HepG2 (cell line): Measurements from ENCODE around the gene DHX16. TPM values are rescaled to one million over a fixed set of nuclear protein-coding genes. Genes with fewer than 3 reads are reported as not detected.

ENCODE experiments used
- ATF2 ChIP-seq: sonication (generic); formaldehyde crosslinking; IDR thresholded peaks from 2 replicates; pipeline ENCODE4 v1.4.0; 2020; ENCODE audit warnings: missing genetic modification reagents
- CEBPB ChIP-seq: IDR thresholded peaks from 2 replicates; pipeline ENCODE4 v1.6.1; 2011; ENCODE audit warnings: low read depth, low read length, improper control_type of control experiment, borderline replicate concordance
- GPN1 ChIP-seq: sonication (generic); formaldehyde crosslinking; IDR thresholded peaks from 2 replicates; pipeline ENCODE4 v1.5.1; 2020; ENCODE audit warnings: missing genetic modification reagents, borderline replicate concordance
- KDM3A ChIP-seq: IDR thresholded peaks from 2 replicates; pipeline ENCODE4 v1.6.1; 2018; ENCODE audit warnings: low read depth, missing compliant biosample characterization
- KLF9 ChIP-seq: IDR thresholded peaks from 2 replicates; pipeline ENCODE4 v1.6.1; 2016; ENCODE audit warnings: low read depth
- NAIF1 ChIP-seq: sonication (generic); formaldehyde crosslinking; IDR thresholded peaks from 2 replicates; pipeline ENCODE4 v1.5.0; 2020; ENCODE audit warnings: mild to moderate bottlenecking, missing genetic modification reagents, borderline replicate concordance
- PITX1 ChIP-seq: sonication (generic); formaldehyde crosslinking; IDR thresholded peaks from 2 replicates; pipeline ENCODE4 v1.5.1; 2020; ENCODE audit warnings: mild to moderate bottlenecking, missing genetic modification reagents
- POGZ ChIP-seq: sonication (generic); formaldehyde crosslinking; IDR thresholded peaks from 2 replicates; pipeline ENCODE4 v1.4.0; 2020; ENCODE audit warnings: mild to moderate bottlenecking, missing genetic modification reagents
- POLR2A ChIP-seq, 2 experiments: IDR thresholded peaks; 2 replicates each; pipeline ENCODE4 v1.6.1; 2011; ENCODE audit warnings: low read depth in 2 of 2, low read length in 2 of 2, mild to moderate bottlenecking in 1 of 2, moderate library complexity in 1 of 2; ENCODE audit not compliant: insufficient read depth in 1 of 2
- RAD21 ChIP-seq: fragments of 450-650 bp; formaldehyde crosslinking; IDR thresholded peaks from 2 replicates; pipeline ENCODE4 v1.5.0; 2020; ENCODE audit warnings: mild to moderate bottlenecking
- SRF ChIP-seq: IDR thresholded peaks from 2 replicates; pipeline ENCODE4 v1.6.1; 2011; ENCODE audit warnings: mild to moderate bottlenecking, low read depth, low read length, moderate library complexity
- YEATS2 ChIP-seq: sonication (generic); formaldehyde crosslinking; IDR thresholded peaks from 2 replicates; pipeline ENCODE4 v1.4.0; 2020; ENCODE audit warnings: missing genetic modification reagents, borderline replicate concordance
- ZBTB49 ChIP-seq: sonication (generic); formaldehyde crosslinking; IDR thresholded peaks from 2 replicates; pipeline ENCODE4 v1.4.0; 2020; ENCODE audit warnings: missing genetic modification reagents, borderline replicate concordance
- ZBTB7A ChIP-seq: sonication (generic); formaldehyde crosslinking; IDR thresholded peaks from 2 replicates; pipeline ENCODE4 v1.8.0; 2022; ENCODE audit warnings: mild to moderate bottlenecking, missing genetic modification reagents
- ZNF143 ChIP-seq: sonication (generic); formaldehyde crosslinking; IDR thresholded peaks from 2 replicates; pipeline ENCODE4 v1.4.0; 2020; ENCODE audit warnings: missing genetic modification reagents
- ZNF317 ChIP-seq: sonication (generic); formaldehyde crosslinking; IDR thresholded peaks from 2 replicates; pipeline ENCODE4 v1.5.0; 2020; ENCODE audit warnings: mild to moderate bottlenecking, missing genetic modification reagents
- ZNF510 ChIP-seq: sonication (generic); formaldehyde crosslinking; IDR thresholded peaks from 2 replicates; pipeline ENCODE4 v1.4.0; 2020; ENCODE audit warnings: low read depth, mild to moderate bottlenecking, missing genetic modification reagents
- ZNF512B ChIP-seq: sonication (generic); formaldehyde crosslinking; IDR thresholded peaks from 2 replicates; pipeline ENCODE4 v1.5.1; 2020; ENCODE audit warnings: missing genetic modification reagents, mild to moderate bottlenecking, borderline replicate concordance
- ZNF574 ChIP-seq: sonication (generic); formaldehyde crosslinking; IDR thresholded peaks from 2 replicates; pipeline ENCODE4 v1.4.0; 2020; ENCODE audit warnings: missing genetic modification reagents
- ZNF598 ChIP-seq: sonication (generic); formaldehyde crosslinking; IDR thresholded peaks from 2 replicates; pipeline ENCODE4 v1.5.1; 2020; ENCODE audit warnings: mild to moderate bottlenecking, missing genetic modification reagents, borderline replicate concordance
- ZNF724P ChIP-seq: sonication (generic); formaldehyde crosslinking; IDR thresholded peaks from 2 replicates; pipeline ENCODE4 v1.8.0; 2022; ENCODE audit warnings: missing genetic modification reagents, borderline replicate concordance
- polyA plus RNA-seq, 8 experiments: library from polyadenylated mRNA; depleted of rRNA in 3 of 8; stranded (reverse) in 7 of 8; unstranded in 1 of 8; fragments of >200 nt; fragmentation: Illumina TruSeq in 4 of 8; extraction: Trizol in 4 of 8; gene quantifications; 2 replicates each; pipeline versions ENCODE4 v1.2.1 to v1.2.3, GENCODE V29; 2011 to 2016; ENCODE audit warnings: low read depth in 4 of 8, missing spikeins in 1 of 8, mixed read lengths in 1 of 8; ENCODE audit not compliant: insufficient read depth in 1 of 8
- total RNA-seq, 5 experiments: library from RNA; depleted of rRNA; stranded (reverse); fragments of >200 nt; fragmentation: Illumina TruSeq; extraction: Trizol; gene quantifications; 2 replicates each; pipeline ENCODE4 v1.2.3, GENCODE V29; 2016; ENCODE audit warnings: low read depth in 1 of 5

The DHX16 gene
- total and polyA plus RNA-seq, 2 of the 13 experiments (the other 11 are each of a cell fraction or from before 2014, with no cell fraction given) = 57.0 to 58.5 TPM

GRCh38 chr6:30616811-30617564 lies 55.8 kb downstream of the DHX16 start, which contains the start of gene PPP1R10 (continued):
- no peak for TF ChIP-seq ZNF598 (CRISPR knock-in tag)
- TF ChIP-seq ZBTB49 (CRISPR knock-in tag) = no peak
- TF ChIP-seq ZBTB7A = 0 out of 2 replicates have a peak, but pooled peaks have one; percentile 21
- no peak for TF ChIP-seq NAIF1 (CRISPR knock-in tag)
- TF ChIP-seq ZNF143 (CRISPR knock-in tag) = peak; percentile 44; the same call in 1 of the 2 replicates
- no peak for TF ChIP-seq PITX1
- no peak for TF ChIP-seq ZNF512B (CRISPR knock-in tag)
- TF ChIP-seq YEATS2 (CRISPR knock-in tag) = peak; percentile 90; the same call in 1 of the 2 replicates
- TF ChIP-seq KLF9 (CRISPR knock-in tag) = no peak; the same call in 1 of the 2 replicates
- no peak; the same call in 1 of the 2 replicates for TF ChIP-seq RAD21 (CRISPR knock-in tag)
- TF ChIP-seq ZNF724P (CRISPR knock-in tag) = no peak
- 0 out of 2 replicates have a peak, but pooled peaks have one; percentile 11 for TF ChIP-seq SRF
- 0 out of 2 replicates have a peak, but pooled peaks have one; percentile 39 for TF ChIP-seq ATF2 (CRISPR knock-in tag)
- TF ChIP-seq KDM3A (CRISPR knock-in tag) = no peak
- TF ChIP-seq CEBPB = no peak
- no peak for TF ChIP-seq ZNF317 (CRISPR knock-in tag)
- TF ChIP-seq POLR2A (IDR thresholded peaks at IDR 0.05; ENCODE audit: insufficient read depth in 1 of 2, low read depth in 2 of 2, low read length in 2 of 2) = peak; percentile 98 to 100
- TF ChIP-seq POGZ = peak; percentile 78; the same call in 1 of the 2 replicates
- no peak for TF ChIP-seq ZNF510
- peak; percentile 79 for TF ChIP-seq ZNF574 (CRISPR knock-in tag)
- TF ChIP-seq GPN1 (CRISPR knock-in tag) = no peak
